Measurements from ENCODE around the gene ESRRG.

ESRRG gene

GRCh38 chr1:216542263-216542662 lies 181.0 kb downstream of the ESRRG start:
- H3K9me3 ChIP-seq (ENCODE audit: severe bottlenecking), result no peaks in the 10 kb centered on the region
- H3K4me1 ChIP-seq (ENCODE audit: insufficient read depth, poor library complexity, severe bottlenecking), result no peaks in the 10 kb centered on the region
- ATAC-seq (ENCODE audit: low read depth), result no peak
- no peak overlapping the region for H3K27ac ChIP-seq (ENCODE audit: poor library complexity, severe bottlenecking)
- no peak for TF ChIP-seq CTCF (IDR thresholded peaks at IDR 0.05; ENCODE audit: poor library complexity, severe bottlenecking)
- H3K4me3 ChIP-seq (ENCODE audit: severe bottlenecking), result no peak overlapping the region
- DNase-seq (ENCODE audit: low spot score), result no peak
- no peaks in the 10 kb centered on the region for H3K27me3 ChIP-seq (ENCODE audit: insufficient read depth, poor library complexity, severe bottlenecking)
- H3K36me3 ChIP-seq (ENCODE audit: low read depth), result no peaks in the 10 kb centered on the region

DNA sequence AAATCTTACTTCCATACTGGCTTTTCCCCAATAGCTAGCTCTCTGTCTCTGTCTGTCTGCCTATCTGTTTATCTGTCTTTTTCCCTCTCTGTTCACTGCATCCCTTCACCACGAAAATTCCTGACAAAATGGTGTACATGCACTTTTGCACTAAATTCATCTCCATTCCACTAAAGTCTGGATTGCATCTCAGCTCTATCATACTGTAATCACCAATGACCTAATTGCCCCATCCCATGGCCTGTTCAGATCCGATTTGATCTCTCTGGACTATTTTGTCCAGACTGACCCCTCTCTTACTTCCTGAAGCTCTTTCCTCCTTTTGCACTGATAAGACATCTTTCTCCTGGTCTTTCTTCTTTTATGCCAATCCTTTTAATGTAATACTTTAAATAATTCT lies 187.5 kb downstream of the ESRRG start:
- TF ChIP-seq CTCF (IDR thresholded peaks at IDR 0.05; ENCODE audit: poor library complexity, severe bottlenecking), result no peak
- no peaks in the 10 kb centered on the region for H3K4me1 ChIP-seq (ENCODE audit: insufficient read depth, poor library complexity, severe bottlenecking)
- no peaks in the 10 kb centered on the region for H3K9me3 ChIP-seq (ENCODE audit: severe bottlenecking)
- no peaks in the 10 kb centered on the region for H3K27me3 ChIP-seq (ENCODE audit: insufficient read depth, poor library complexity, severe bottlenecking)
- H3K36me3 ChIP-seq (ENCODE audit: low read depth), result no peaks in the 10 kb centered on the region
- ATAC-seq (ENCODE audit: low read depth) (no peak), DNase-seq (ENCODE audit: low spot score) (no peak)
- H3K27ac ChIP-seq (ENCODE audit: poor library complexity, severe bottlenecking), result no peak overlapping the region
- no peak overlapping the region for H3K4me3 ChIP-seq (ENCODE audit: severe bottlenecking)

- Histone ChIP-seq H3K36me3 (ENCODE audit: low read depth) (no peaks in the 10 kb centered on the region), H3K9me3 (ENCODE audit: severe bottlenecking) (no peaks in the 10 kb centered on the region), H3K4me3 (ENCODE audit: severe bottlenecking) (no peak overlapping the region), H3K27ac (ENCODE audit: poor library complexity, severe bottlenecking) (no peak overlapping the region), H3K4me1 (ENCODE audit: insufficient read depth, poor library complexity, severe bottlenecking) (no peaks in the 10 kb centered on the region), H3K27me3 (ENCODE audit: insufficient read depth, poor library complexity, severe bottlenecking) (no peaks in the 10 kb centered on the region)
- DNase-seq (ENCODE audit: low spot score) (no peak), ATAC-seq (ENCODE audit: low read depth) (no peak)
- TF ChIP-seq CTCF (IDR thresholded peaks at IDR 0.05; ENCODE audit: poor library complexity, severe bottlenecking), result no peak
Observed at GRCh38 chr1:216535059-216535458, 188.2 kb downstream of the ESRRG start.

DNA sequence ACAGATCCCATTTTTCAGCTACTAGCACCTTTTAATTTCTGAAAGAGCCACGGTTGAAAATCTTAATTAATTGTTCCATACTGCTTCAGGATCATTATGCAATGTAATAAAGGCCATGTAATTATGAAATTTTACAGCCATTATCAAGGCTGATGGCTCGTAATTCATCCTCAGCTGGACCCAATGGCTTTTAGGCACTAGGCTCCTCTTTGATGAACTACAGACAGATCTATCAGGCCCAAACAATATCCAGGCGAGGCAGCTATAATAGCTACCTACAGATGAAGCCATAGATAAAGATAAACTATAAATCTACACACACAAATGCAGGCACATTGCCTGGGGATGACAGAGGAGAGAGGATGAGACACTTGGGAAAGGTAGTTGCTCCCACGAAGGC lies 189.5 kb downstream of the ESRRG start:
- DNase-seq (ENCODE audit: low spot score), result no peak
- H3K4me1 ChIP-seq (ENCODE audit: insufficient read depth, poor library complexity, severe bottlenecking), result no peaks in the 10 kb centered on the region
- no peaks in the 10 kb centered on the region for H3K9me3 ChIP-seq (ENCODE audit: severe bottlenecking)
- no peak for ATAC-seq (ENCODE audit: low read depth)
- TF ChIP-seq CTCF (IDR thresholded peaks at IDR 0.05; ENCODE audit: poor library complexity, severe bottlenecking), result no peak
- no peaks in the 10 kb centered on the region for H3K36me3 ChIP-seq (ENCODE audit: low read depth)
- no peak overlapping the region for H3K27ac ChIP-seq (ENCODE audit: poor library complexity, severe bottlenecking)
- H3K4me3 ChIP-seq (ENCODE audit: severe bottlenecking), result no peak overlapping the region
- H3K27me3 ChIP-seq (ENCODE audit: insufficient read depth, poor library complexity, severe bottlenecking), result no peaks in the 10 kb centered on the region

DNA sequence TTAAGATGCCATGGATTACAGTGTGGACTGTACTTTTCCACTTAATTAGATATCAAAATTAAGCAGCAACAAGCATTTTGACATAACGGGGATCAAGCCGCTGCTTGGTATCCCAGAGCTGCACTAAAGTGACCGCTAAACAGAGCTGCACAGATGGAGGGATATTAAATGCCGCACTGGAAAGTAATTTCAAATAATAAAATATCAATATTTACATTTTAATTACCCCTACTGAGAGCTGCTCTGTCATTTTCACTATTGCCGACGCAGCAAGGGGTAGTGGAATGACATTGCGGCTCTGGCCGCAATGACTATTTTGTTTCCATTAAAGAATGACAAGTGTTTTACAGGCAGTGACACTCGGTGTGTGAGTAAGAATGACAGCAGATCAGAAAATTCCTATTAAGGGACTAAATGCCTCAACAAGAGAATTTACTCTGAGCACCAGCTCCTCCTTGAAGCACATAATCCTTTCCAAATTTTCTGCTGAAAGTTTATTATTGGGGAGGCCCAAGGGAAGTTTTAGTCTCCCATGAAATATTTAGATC lies 190.9 kb downstream of the ESRRG start:
- Histone ChIP-seq H3K36me3 (ENCODE audit: low read depth) (no peaks in the 10 kb centered on the region), H3K4me3 (ENCODE audit: severe bottlenecking) (no peak overlapping the region), H3K4me1 (ENCODE audit: insufficient read depth, poor library complexity, severe bottlenecking) (no peaks in the 10 kb centered on the region), H3K27ac (ENCODE audit: poor library complexity, severe bottlenecking) (no peak overlapping the region), H3K9me3 (ENCODE audit: severe bottlenecking) (no peaks in the 10 kb centered on the region), H3K27me3 (ENCODE audit: insufficient read depth, poor library complexity, severe bottlenecking) (no peaks in the 10 kb centered on the region)
- TF ChIP-seq CTCF (IDR thresholded peaks at IDR 0.05; ENCODE audit: poor library complexity, severe bottlenecking), result no peak
- no peak for ATAC-seq (ENCODE audit: low read depth)
- no peak for DNase-seq (ENCODE audit: low spot score)

All from RWPE2 (cell line).